HEK293T (cell line): ENCODE measurements around the gene NEK9.

ENCODE experiments used
- CTCF ChIA-PET: fragments of 350-600 bp; formaldehyde crosslinking; extraction: SDS; loops from one replicate; lab custom pipeline; 2021; ENCODE audit warnings: antibody characterized with exemption, inconsistent platforms; lab: Yijun Ruan, JAX
- POLR2A ChIA-PET: fragments of 350-600 bp; formaldehyde crosslinking; extraction: SDS; loops from one replicate; lab custom pipeline; 2020; ENCODE audit warnings: antibody characterized with exemption, inconsistent platforms; lab: Yijun Ruan, JAX
- DNase-seq: peaks from one replicate; pipeline ENCODE4 v3.0.0; 2012; ENCODE audit warnings: mixed read lengths; ENCODE audit errors: extremely low spot score
- ARNT ChIP-seq: fragments of 450-650 bp; IDR thresholded peaks from 2 replicates; pipeline ENCODE4 v1.6.1; 2017; ENCODE audit warnings: mild to moderate bottlenecking
- BHLHE40 ChIP-seq: fragments of 450-650 bp; IDR thresholded peaks from 2 replicates; pipeline ENCODE4 v1.6.1; 2016; ENCODE audit warnings: mild to moderate bottlenecking, moderate library complexity, borderline replicate concordance
- CTBP1 ChIP-seq: fragments of 450-650 bp; IDR thresholded peaks from 2 replicates; pipeline ENCODE4 v1.6.1; 2016; ENCODE audit warnings: borderline replicate concordance
- ELF4 ChIP-seq: fragments of 450-650 bp; IDR thresholded peaks from 2 replicates; pipeline ENCODE4 v1.6.1; 2017; ENCODE audit warnings: antibody characterized with exemption
- FOXA1 ChIP-seq: fragments of 450-650 bp; IDR thresholded peaks from 2 replicates; pipeline ENCODE4 v1.6.1; 2016; ENCODE audit warnings: mild to moderate bottlenecking
- FOXK2 ChIP-seq: fragments of 450-650 bp; IDR thresholded peaks from 2 replicates; pipeline ENCODE4 v1.6.1; 2016; ENCODE audit warnings: mild to moderate bottlenecking
- FOXM1 ChIP-seq: fragments of 450-650 bp; IDR thresholded peaks from 2 replicates; pipeline ENCODE4 v1.6.1; 2017; ENCODE audit warnings: mild to moderate bottlenecking, borderline replicate concordance
- HDGF ChIP-seq: fragments of 450-650 bp; IDR thresholded peaks from 2 replicates; pipeline ENCODE4 v1.6.1; 2017; ENCODE audit warnings: antibody characterized with exemption, borderline replicate concordance
- L3MBTL2 ChIP-seq: fragments of 450-650 bp; conservative IDR thresholded peaks from 2 replicates; pipeline ENCODE4 v1.6.1; 2016; ENCODE audit warnings: mild to moderate bottlenecking
- LEF1 ChIP-seq: fragments of 450-650 bp; IDR thresholded peaks from 2 replicates; pipeline ENCODE4 v1.6.1; 2017; ENCODE audit warnings: mild to moderate bottlenecking, borderline replicate concordance
- NFRKB ChIP-seq: fragments of 450-650 bp; IDR thresholded peaks from 2 replicates; pipeline ENCODE4 v1.6.1; 2016; ENCODE audit warnings: mild to moderate bottlenecking, moderate library complexity
- SP1 ChIP-seq: fragments of 450-650 bp; IDR thresholded peaks from 2 replicates; pipeline ENCODE4 v1.6.1; 2017
- SUZ12 ChIP-seq: fragments of 450-650 bp; IDR thresholded peaks from 2 replicates; pipeline ENCODE4 v1.6.1; 2016; ENCODE audit warnings: mild to moderate bottlenecking
- TARDBP ChIP-seq: fragments of 450-650 bp; IDR thresholded peaks from 2 replicates; pipeline ENCODE4 v1.6.1; 2016
- ZNF384 ChIP-seq: fragments of 450-650 bp; IDR thresholded peaks from 2 replicates; pipeline ENCODE4 v1.6.1; 2016
- TF ChIP-seq, protein P1 (sequence below): fragments of 450-650 bp; IDR thresholded peaks from 2 replicates; pipeline ENCODE4 v1.6.1; 2016

Gene NEK9

GRCh38 chr14:75126679-75127473, at the start of gene NEK9:
Gene NEK9 (minus strand): TSS chr14:75127048. CDS start chr14:75126921, 127 bp downstream.
- CTCF ChIA-PET = interaction anchor here (0.9 to 1.2 kb wide), 2 partner anchors 169 to 181 kb away, joined by 3 to 5 read pairs; no protein-coding TSS in a partner anchor
- POLR2A ChIA-PET = interaction anchor here (0.6 to 1.9 kb wide), 23 partner anchors 9 to 534 kb away, joined by 3 to 9 read pairs (median 4); partner anchors contain the start of genes ACYP1, ERG28, RPS6KL1 and TTLL5
- TF ChIP-seq FOXA1 (no peak), NFRKB (0 out of 2 replicates have a peak, but pooled peaks have one; percentile 18), TARDBP (no peak), HDGF (no peak), ELF4 (peak; percentile 56; the same call in 1 of the 2 replicates), L3MBTL2 (peak; percentile 85), BHLHE40 (no peak), SP1 (no peak), FOXK2 (no peak), ARNT (no peak), CTBP1 (no peak), LEF1 (0 out of 2 replicates have a peak, but pooled peaks have one; percentile 41), FOXM1 (no peak), SUZ12 (no peak), ZNF384 (no peak)
- TF ChIP-seq, protein P1, sequence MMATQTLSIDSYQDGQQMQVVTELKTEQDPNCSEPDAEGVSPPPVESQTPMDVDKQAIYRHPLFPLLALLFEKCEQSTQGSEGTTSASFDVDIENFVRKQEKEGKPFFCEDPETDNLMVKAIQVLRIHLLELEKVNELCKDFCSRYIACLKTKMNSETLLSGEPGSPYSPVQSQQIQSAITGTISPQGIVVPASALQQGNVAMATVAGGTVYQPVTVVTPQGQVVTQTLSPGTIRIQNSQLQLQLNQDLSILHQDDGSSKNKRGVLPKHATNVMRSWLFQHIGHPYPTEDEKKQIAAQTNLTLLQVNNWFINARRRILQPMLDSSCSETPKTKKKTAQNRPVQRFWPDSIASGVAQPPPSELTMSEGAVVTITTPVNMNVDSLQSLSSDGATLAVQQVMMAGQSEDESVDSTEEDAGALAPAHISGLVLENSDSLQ = 0 out of 2 replicates have a peak, but pooled peaks have one; percentile 5
- peak; percentile 91 for DNase-seq

DNA sequence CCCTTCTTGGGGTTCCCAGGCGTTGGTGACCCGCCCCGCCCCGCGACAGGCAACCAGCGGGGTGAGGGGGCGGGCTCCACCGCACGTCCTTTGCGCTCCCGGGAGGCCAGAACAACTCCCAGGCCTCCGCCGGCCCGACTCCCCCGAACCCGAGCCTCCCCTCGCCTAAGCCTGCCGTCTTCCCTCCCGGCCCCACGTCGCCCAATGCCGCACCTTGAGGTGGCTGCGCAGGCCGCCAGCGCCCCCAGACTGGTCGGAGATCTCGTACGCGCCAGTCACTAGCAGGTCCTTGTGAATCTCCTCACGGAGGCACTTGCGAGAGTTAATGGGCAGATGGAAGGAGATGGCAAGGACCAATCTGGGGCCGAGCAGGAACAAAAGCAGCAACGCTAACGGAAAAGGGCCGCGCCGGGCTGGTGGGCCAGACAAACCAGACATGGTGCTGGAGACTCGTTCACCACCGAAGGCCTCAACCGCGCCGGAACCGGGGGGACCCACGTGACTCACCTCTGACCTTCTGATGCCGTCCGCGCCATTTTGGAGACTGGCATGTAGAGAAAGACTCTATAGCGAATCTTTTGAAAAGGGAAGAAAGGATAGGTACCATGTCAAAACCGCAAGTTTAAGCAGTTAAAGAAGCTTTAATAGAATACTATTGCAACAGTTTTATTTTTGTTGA, 49.4 kb upstream of the NEK9 start, which contains the start of gene TMED10:
TSS of gene TMED10 (minus strand) at position 471 of the 679 bp plus-strand sequence. CDS start at position 438, 33 bp downstream.
- ChIA-PET POLR2A (no interaction called here), CTCF (no interaction called here)
- DNase-seq = peak; percentile 77
- TF ChIP-seq ZNF384 (no peak), L3MBTL2 (peak; percentile 38; the same call in 1 of the 2 replicates), FOXK2 (no peak), ELF4 (peak; percentile 63; the same call in 1 of the 2 replicates), NFRKB (peak; percentile 74), HDGF (0 out of 2 replicates have a peak, but pooled peaks have one; percentile 49)

DNA sequence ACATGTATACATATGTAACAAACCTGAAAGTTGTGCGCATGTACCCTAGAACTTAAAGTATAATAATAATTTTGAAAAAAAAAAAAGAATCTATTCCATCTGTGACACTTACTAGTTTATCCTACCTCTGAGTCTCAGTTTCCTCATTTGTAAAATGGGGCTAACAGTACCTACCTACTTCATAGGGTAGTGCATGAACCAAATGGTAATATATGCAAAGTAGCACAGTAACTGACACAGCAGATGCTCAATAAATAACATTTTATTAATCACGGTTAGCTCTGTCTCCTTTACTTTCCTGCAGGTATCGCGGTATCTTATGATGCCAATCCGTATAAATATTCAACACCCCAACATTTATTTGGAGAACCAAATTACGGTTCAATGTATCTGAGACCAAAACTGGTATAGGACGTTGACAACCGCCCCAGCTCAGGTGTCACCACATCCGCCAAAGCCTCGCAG, 48.9 kb upstream of the NEK9 start:
- DNase-seq = no peak
- ChIA-PET CTCF (no interaction called here), POLR2A (no interaction called here)
- TF ChIP-seq, protein P1 = peak; percentile 46; the same call in 1 of the 2 replicates
- TF ChIP-seq TARDBP = no peak

- CTCF ChIA-PET = no interaction called here
- POLR2A ChIA-PET = no interaction called here
Measured at GRCh38 chr14:75174066-75174465, 47.2 kb upstream of the NEK9 start.

GRCh38 chr14:75170772-75171171, 43.9 kb upstream of the NEK9 start:
- POLR2A ChIA-PET = no interaction called here
- TF ChIP-seq CTBP1 (no peak), L3MBTL2 (no peak), FOXM1 (no peak), ZNF384 (no peak), TARDBP (no peak), SP1 (no peak), NFRKB (no peak), SUZ12 (no peak), HDGF (no peak), FOXA1 (no peak), FOXK2 (no peak), LEF1 (no peak), BHLHE40 (no peak), ELF4 (no peak), ARNT (no peak)
- TF ChIP-seq, protein P1 = no peak
- no peak for DNase-seq
- CTCF ChIA-PET = no interaction called here

More at GRCh38 chr14:75174066-75174465, 47.2 kb upstream of the NEK9 start:
- no peak for DNase-seq
- TF ChIP-seq FOXM1 (no peak), ZNF384 (no peak)
